Raji (cell line): ENCODE results near the gene CTBP1.

Source experiments
- POLR2A ChIP-seq: IDR thresholded peaks from 2 replicates; pipeline ENCODE4 v1.6.1; 2011; ENCODE audit warnings: low read depth, low read length, control low read depth; ENCODE audit not compliant: insufficient read depth

The CTBP1 gene

GRCh38 chr4:1245481-1246051 is 3.4 kb downstream of the CTBP1 start:
- 0 out of 2 replicates have a peak, but pooled peaks have one; percentile 6 for TF ChIP-seq POLR2A

- no peak for TF ChIP-seq POLR2A
Observed at GRCh38 chr4:1244978-1245471, 3.9 kb downstream of the CTBP1 start.

GRCh38 chr4:1244081-1244977 is 4.6 kb downstream of the CTBP1 start:
- TF ChIP-seq POLR2A, result no peak

GRCh38 chr4:1243451-1244080 is 5.4 kb downstream of the CTBP1 start:
- no peak for TF ChIP-seq POLR2A

GRCh38 chr4:1242506-1243450 is 6.2 kb downstream of the CTBP1 start:
- no peak for TF ChIP-seq POLR2A

- no peak for TF ChIP-seq POLR2A
Observed at GRCh38 chr4:1241936-1242505, 6.9 kb downstream of the CTBP1 start.

GRCh38 chr4:1241466-1241935 is 7.4 kb downstream of the CTBP1 start:
- no peak for TF ChIP-seq POLR2A

- TF ChIP-seq POLR2A, result no peak
Observed at GRCh38 chr4:1240721-1241465, 8.0 kb downstream of the CTBP1 start.

- TF ChIP-seq POLR2A, result no peak
Observed at GRCh38 chr4:1239950-1240307, 9.0 kb downstream of the CTBP1 start.

- TF ChIP-seq POLR2A, result no peak
Observed at GRCh38 chr4:1239141-1239949, 9.6 kb downstream of the CTBP1 start.

GRCh38 chr4:1238676-1239000 is 10.3 kb downstream of the CTBP1 start:
- no peak for TF ChIP-seq POLR2A

GRCh38 chr4:1237981-1238675 is 10.8 kb downstream of the CTBP1 start:
- no peak for TF ChIP-seq POLR2A
